ENCODE results near the gene FOXC1. TPM values are rescaled to one million over a fixed set of nuclear protein-coding genes. Genes with fewer than 3 reads are reported as not detected.

The FOXC1 gene
- total and polyA plus RNA-seq, 9 of the 15 experiments (the other 6 are each of a cell fraction or from before 2014, with no cell fraction given) = not detected

GRCh38 chr6:1579096-1579495 is 30.6 kb upstream of the FOXC1 start:
- H3K27ac ChIP-seq (ENCODE audit: extremely low read depth, low read depth, low read length) = no peak overlapping the region
- POLR2A ChIA-PET = interaction anchor here (1.3 kb wide), 1 partner anchor 15 kb away, joined by 6 read pairs; no protein-coding TSS in a partner anchor
- no peak overlapping the region for H3K4me2 ChIP-seq (ENCODE audit: insufficient read depth, low read length)
- CTCF ChIA-PET (ENCODE audit: low intra/inter-chr PET ratio) = no interaction called here
- DNase-seq (ENCODE audit: extremely low read depth in 1 of 4, low spot score in 3 of 4) (no peak), FAIRE-seq (no peak), ATAC-seq (no peak)
- no peaks in the 10 kb centered on the region for H3K79me2 ChIP-seq (ENCODE audit: control insufficient read depth, insufficient read depth, low read length)
- H3K4me1 ChIP-seq (replicated peaks in 1 of 2; ENCODE audit: control insufficient read depth in 2 of 2, insufficient read depth in 2 of 2, low read length in 2 of 2) = no peaks in the 10 kb centered on the region
- intact Hi-C loops (cut with micrococcal nuclease) = no loop called here
- in situ Hi-C loops (cut with MboI) = no loop called here
- H3K9me3 ChIP-seq (replicated peaks; ENCODE audit: control insufficient read depth, insufficient read depth, low read depth, low read length) = no peaks in the 10 kb centered on the region
- H3K27me3 ChIP-seq (ENCODE audit: control insufficient read depth in 2 of 2, insufficient read depth in 2 of 2, low read length in 2 of 2) = peaks cover 33 to 68% of the 10 kb centered on the region in 2 experiments
- TF ChIP-seq CCAR2 (IDR thresholded peaks at IDR 0.05; ENCODE audit: low read depth, low read length) = no peak
- TF ChIP-seq ETS2 (tag; IDR thresholded peaks at IDR 0.05; ENCODE audit: borderline replicate concordance, poor library complexity, severe bottlenecking) = no peak
- no peak for TF ChIP-seq TSHZ1 (CRISPR knock-in tag; IDR thresholded peaks at IDR 0.05)
- no peak for TF ChIP-seq ZNF699 (CRISPR knock-in tag; IDR thresholded peaks at IDR 0.05; ENCODE audit: insufficient replicate concordance)
- H3K36me3 ChIP-seq (ENCODE audit: control insufficient read depth, insufficient read depth, low read length) = no peaks in the 10 kb centered on the region
- 0% methylated on average over 5 of the region's 5 CpGs for WGBS (ENCODE audit: insufficient coverage, low coverage, missing lambda C conversion rate)
- H3K9me1 ChIP-seq (ENCODE audit: control insufficient read depth, insufficient read depth, low read length) = no peaks in the 10 kb centered on the region
- H4K20me1 ChIP-seq (replicated peaks; ENCODE audit: control insufficient read depth, insufficient read depth, low read length) = no peaks in the 10 kb centered on the region
- BruUV-seq (replicated peaks) = no TSS peak
- H3K9ac ChIP-seq (ENCODE audit: insufficient read depth in 1 of 2, low read depth in 2 of 2, low read length in 2 of 2) = no peak overlapping the region
- no peak overlapping the region for H3K4me3 ChIP-seq
- H2AFZ ChIP-seq (ENCODE audit: low read depth, low read length) = no peak overlapping the region

All from K562 (cell line).